WTC11 (cell line): ENCODE results near the gene GREM1.

ENCODE experiments used
- CBFB ChIP-seq: sonication (generic); formaldehyde crosslinking; IDR thresholded peaks from 2 replicates; pipeline ENCODE4 v1.8.1; 2022; ENCODE audit warnings: mild to moderate bottlenecking, low read depth, missing genetic modification reagents
- CREB1 ChIP-seq: sonication (generic); formaldehyde crosslinking; IDR thresholded peaks from 2 replicates; pipeline ENCODE4 v1.8.0; 2023; ENCODE audit warnings: mild to moderate bottlenecking, missing genetic modification reagents
- CTCF ChIP-seq: fragments of 200-600 bp; IDR thresholded peaks from 2 replicates; pipeline ENCODE4 v1.8.0; 2022; ENCODE audit warnings: antibody characterized with exemption
- GTF2I ChIP-seq: fragments of 250-450 bp; sonication (Bioruptor Pico); conservative IDR thresholded peaks from 2 replicates; pipeline ENCODE4 v1.4.0; 2021; ENCODE audit warnings: mild to moderate bottlenecking
- RORB ChIP-seq: fragments of 250-450 bp; sonication (Bioruptor Pico); IDR thresholded peaks from 2 replicates; pipeline ENCODE4 v1.9.0; 2021; ENCODE audit warnings: mild to moderate bottlenecking
- SOX15 ChIP-seq: fragments of 250-450 bp; sonication (Bioruptor Pico); IDR thresholded peaks from 2 replicates; pipeline ENCODE4 v1.9.0; 2021; ENCODE audit warnings: mild to moderate bottlenecking
- ZBTB43 ChIP-seq: sonication (generic); formaldehyde crosslinking; IDR thresholded peaks from 2 replicates; pipeline ENCODE4 v1.8.1; 2023; ENCODE audit warnings: mild to moderate bottlenecking, missing genetic modification reagents
- ZNF512 ChIP-seq: sonication (generic); formaldehyde crosslinking; IDR thresholded peaks from 2 replicates; pipeline ENCODE4 v1.8.1; 2022; ENCODE audit warnings: missing genetic modification reagents, borderline replicate concordance
- TF ChIP-seq, protein P1 (sequence below): sonication (generic); formaldehyde crosslinking; IDR thresholded peaks from 2 replicates; pipeline ENCODE4 v1.8.1; 2023; ENCODE audit warnings: mild to moderate bottlenecking, missing genetic modification reagents, moderate library complexity
- TF ChIP-seq, protein P2 (sequence below): sonication (generic); formaldehyde crosslinking; IDR thresholded peaks from 2 replicates; pipeline ENCODE4 v1.8.0; 2022; ENCODE audit warnings: mild to moderate bottlenecking, missing genetic modification reagents
- TF ChIP-seq, protein P3 (sequence below): sonication (generic); formaldehyde crosslinking; conservative IDR thresholded peaks from 2 replicates; pipeline ENCODE4 v1.8.1; 2023; ENCODE audit warnings: mild to moderate bottlenecking, low read depth, missing genetic modification reagents, moderate library complexity

GRCh38 chr15:32706704-32707103 is 11.1 kb upstream of the GREM1 start:
- TF ChIP-seq RORB (CRISPR knock-in tag) = no peak
- TF ChIP-seq, protein P1, sequence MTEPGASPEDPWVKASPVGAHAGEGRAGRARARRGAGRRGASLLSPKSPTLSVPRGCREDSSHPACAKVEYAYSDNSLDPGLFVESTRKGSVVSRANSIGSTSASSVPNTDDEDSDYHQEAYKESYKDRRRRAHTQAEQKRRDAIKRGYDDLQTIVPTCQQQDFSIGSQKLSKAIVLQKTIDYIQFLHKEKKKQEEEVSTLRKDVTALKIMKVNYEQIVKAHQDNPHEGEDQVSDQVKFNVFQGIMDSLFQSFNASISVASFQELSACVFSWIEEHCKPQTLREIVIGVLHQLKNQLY (CRISPR knock-in tag) = no peak
- TF ChIP-seq CTCF = no peak
- TF ChIP-seq CBFB (CRISPR knock-in tag) = no peak
- no peak for TF ChIP-seq ZNF512 (CRISPR knock-in tag)
- TF ChIP-seq, protein P2, sequence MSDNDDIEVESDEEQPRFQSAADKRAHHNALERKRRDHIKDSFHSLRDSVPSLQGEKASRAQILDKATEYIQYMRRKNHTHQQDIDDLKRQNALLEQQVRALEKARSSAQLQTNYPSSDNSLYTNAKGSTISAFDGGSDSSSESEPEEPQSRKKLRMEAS (CRISPR knock-in tag) = no peak
- no peak for TF ChIP-seq CREB1
- TF ChIP-seq SOX15 (CRISPR knock-in tag) = no peak
- TF ChIP-seq GTF2I (CRISPR knock-in tag) = no peak
- TF ChIP-seq ZBTB43 = no peak
- TF ChIP-seq, protein P3, sequence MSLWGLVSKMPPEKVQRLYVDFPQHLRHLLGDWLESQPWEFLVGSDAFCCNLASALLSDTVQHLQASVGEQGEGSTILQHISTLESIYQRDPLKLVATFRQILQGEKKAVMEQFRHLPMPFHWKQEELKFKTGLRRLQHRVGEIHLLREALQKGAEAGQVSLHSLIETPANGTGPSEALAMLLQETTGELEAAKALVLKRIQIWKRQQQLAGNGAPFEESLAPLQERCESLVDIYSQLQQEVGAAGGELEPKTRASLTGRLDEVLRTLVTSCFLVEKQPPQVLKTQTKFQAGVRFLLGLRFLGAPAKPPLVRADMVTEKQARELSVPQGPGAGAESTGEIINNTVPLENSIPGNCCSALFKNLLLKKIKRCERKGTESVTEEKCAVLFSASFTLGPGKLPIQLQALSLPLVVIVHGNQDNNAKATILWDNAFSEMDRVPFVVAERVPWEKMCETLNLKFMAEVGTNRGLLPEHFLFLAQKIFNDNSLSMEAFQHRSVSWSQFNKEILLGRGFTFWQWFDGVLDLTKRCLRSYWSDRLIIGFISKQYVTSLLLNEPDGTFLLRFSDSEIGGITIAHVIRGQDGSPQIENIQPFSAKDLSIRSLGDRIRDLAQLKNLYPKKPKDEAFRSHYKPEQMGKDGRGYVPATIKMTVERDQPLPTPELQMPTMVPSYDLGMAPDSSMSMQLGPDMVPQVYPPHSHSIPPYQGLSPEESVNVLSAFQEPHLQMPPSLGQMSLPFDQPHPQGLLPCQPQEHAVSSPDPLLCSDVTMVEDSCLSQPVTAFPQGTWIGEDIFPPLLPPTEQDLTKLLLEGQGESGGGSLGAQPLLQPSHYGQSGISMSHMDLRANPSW (CRISPR knock-in tag) = no peak
